Measurements from ENCODE around the gene CTDP1. TPM values are rescaled to one million over a fixed set of nuclear protein-coding genes. Genes with fewer than 3 reads are reported as not detected.

The CTDP1 gene
- total RNA-seq, 1 donor from 2014 or later, result 23.3 TPM

DNA sequence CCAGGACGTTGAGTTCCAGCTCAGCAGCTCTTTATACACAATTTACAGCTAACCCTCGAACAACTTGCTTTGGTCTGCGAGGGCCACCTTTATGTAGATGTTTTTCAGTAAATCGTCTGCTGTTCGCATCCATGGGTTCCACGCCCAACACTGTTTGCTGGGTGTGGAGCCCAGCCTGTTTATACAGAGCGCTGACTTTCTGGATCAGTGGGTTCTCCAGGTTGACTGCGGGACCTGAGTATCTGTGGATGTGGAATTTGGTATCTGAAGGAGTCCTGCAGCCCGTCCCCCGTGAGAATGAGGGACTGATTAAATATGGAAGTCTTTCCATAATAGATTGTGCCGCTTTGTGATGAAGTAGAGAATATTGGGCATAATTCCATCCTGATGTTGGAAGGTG lies 2.9 kb downstream of the CTDP1 start:
- Histone ChIP-seq H3K36me3 (no peaks in the 10 kb centered on the region), H3K4me1 (peaks cover 35% of the 10 kb centered on the region), H3K27me3 (no peaks in the 10 kb centered on the region), H3K4me3 (no peak overlapping the region), H3K27ac (no peak overlapping the region), H3K9me3 (no peaks in the 10 kb centered on the region)
- intact Hi-C loops (cut with DNase I), result no loop called here
- TF ChIP-seq, protein P1, sequence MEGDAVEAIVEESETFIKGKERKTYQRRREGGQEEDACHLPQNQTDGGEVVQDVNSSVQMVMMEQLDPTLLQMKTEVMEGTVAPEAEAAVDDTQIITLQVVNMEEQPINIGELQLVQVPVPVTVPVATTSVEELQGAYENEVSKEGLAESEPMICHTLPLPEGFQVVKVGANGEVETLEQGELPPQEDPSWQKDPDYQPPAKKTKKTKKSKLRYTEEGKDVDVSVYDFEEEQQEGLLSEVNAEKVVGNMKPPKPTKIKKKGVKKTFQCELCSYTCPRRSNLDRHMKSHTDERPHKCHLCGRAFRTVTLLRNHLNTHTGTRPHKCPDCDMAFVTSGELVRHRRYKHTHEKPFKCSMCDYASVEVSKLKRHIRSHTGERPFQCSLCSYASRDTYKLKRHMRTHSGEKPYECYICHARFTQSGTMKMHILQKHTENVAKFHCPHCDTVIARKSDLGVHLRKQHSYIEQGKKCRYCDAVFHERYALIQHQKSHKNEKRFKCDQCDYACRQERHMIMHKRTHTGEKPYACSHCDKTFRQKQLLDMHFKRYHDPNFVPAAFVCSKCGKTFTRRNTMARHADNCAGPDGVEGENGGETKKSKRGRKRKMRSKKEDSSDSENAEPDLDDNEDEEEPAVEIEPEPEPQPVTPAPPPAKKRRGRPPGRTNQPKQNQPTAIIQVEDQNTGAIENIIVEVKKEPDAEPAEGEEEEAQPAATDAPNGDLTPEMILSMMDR (IDR thresholded peaks at IDR 0.05), result no peak
- TF ChIP-seq POLR2A (IDR thresholded peaks at IDR 0.05), result no peak
- DNase-seq (ENCODE audit: extremely low spot score in 2 of 2), result no peak

DNA sequence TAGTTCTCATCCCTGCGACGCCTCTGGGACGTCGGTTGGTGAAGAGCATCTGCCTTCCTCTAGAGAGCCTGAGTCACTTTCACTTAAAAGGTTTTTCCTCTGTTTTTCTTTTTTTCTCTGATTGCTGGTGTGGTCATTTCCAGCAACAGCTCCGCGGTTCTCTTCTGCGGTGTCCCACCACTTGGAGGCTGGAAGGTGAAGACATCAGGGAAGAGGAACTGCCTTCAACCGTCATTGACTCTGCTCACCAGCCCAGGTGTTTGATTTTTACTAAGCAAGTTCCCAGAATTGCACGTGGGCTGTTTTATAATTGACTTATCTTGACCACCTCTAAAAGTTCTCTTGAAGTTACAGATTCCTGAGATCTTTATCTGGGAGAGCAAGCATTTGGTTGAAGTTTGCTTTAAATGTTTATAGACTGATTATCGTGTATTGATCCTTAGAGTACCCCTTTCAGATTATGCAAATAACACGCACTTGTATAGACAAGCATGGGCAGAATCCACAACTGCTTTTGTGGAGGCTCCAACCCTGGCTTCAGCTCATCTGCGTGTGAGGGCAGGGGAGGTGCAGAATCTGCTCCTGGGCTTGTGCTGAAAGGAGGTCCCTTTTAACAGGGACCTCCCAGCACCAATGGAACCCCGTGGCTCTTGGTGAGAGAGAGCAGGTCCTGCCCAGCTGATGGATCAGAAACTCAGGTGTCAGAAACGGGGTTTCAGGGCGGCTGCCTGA lies 3.5 kb downstream of the CTDP1 start:
- no peak for DNase-seq (ENCODE audit: extremely low spot score in 2 of 2)
- no peaks in the 10 kb centered on the region for H3K9me3 ChIP-seq
- intact Hi-C loops (cut with DNase I), result no loop called here
- no peaks in the 10 kb centered on the region for H3K27me3 ChIP-seq
- no peaks in the 10 kb centered on the region for H3K36me3 ChIP-seq
- peaks cover 29% of the 10 kb centered on the region for H3K4me1 ChIP-seq
- no peak overlapping the region for H3K27ac ChIP-seq
- H3K4me3 ChIP-seq, result no peak overlapping the region
- no peak for TF ChIP-seq POLR2A (IDR thresholded peaks at IDR 0.05)
- no peak for TF ChIP-seq POLR2AphosphoS5 (IDR thresholded peaks at IDR 0.05; ENCODE audit: insufficient read depth in 1 of 2, low read depth in 1 of 2)

- no peak overlapping the region for H3K27ac ChIP-seq
- TF ChIP-seq POLR2A (IDR thresholded peaks at IDR 0.05) (no peak), POLR2AphosphoS5 (IDR thresholded peaks at IDR 0.05; ENCODE audit: insufficient read depth in 1 of 2, low read depth in 1 of 2) (no peak)
- TF ChIP-seq, protein P1 (IDR thresholded peaks at IDR 0.05), result no peak
- no peak for DNase-seq (ENCODE audit: extremely low spot score in 2 of 2)
- H3K27me3 ChIP-seq, result no peaks in the 10 kb centered on the region
- intact Hi-C loops (cut with DNase I), result no loop called here
- H3K9me3 ChIP-seq, result no peaks in the 10 kb centered on the region
- H3K4me3 ChIP-seq, result no peak overlapping the region
- no peaks in the 10 kb centered on the region for H3K36me3 ChIP-seq
- peaks cover 23% of the 10 kb centered on the region for H3K4me1 ChIP-seq
Measured at GRCh38 chr18:79683626-79684282, 4.2 kb downstream of the CTDP1 start.

GRCh38 chr18:79684283-79684631 lies 4.7 kb downstream of the CTDP1 start:
- H3K27ac ChIP-seq, result no peak overlapping the region
- no peaks in the 10 kb centered on the region for H3K27me3 ChIP-seq
- H3K4me3 ChIP-seq, result no peak overlapping the region
- H3K4me1 ChIP-seq, result peaks cover 23% of the 10 kb centered on the region
- no peak for TF ChIP-seq POLR2A (IDR thresholded peaks at IDR 0.05)
- no peak for TF ChIP-seq POLR2AphosphoS5 (IDR thresholded peaks at IDR 0.05; ENCODE audit: insufficient read depth in 1 of 2, low read depth in 1 of 2)
- TF ChIP-seq, protein P1 (IDR thresholded peaks at IDR 0.05), result no peak
- DNase-seq (ENCODE audit: extremely low spot score in 2 of 2), result no peak
- no peaks in the 10 kb centered on the region for H3K36me3 ChIP-seq
- intact Hi-C loops (cut with DNase I), result no loop called here
- H3K9me3 ChIP-seq, result no peaks in the 10 kb centered on the region

DNA sequence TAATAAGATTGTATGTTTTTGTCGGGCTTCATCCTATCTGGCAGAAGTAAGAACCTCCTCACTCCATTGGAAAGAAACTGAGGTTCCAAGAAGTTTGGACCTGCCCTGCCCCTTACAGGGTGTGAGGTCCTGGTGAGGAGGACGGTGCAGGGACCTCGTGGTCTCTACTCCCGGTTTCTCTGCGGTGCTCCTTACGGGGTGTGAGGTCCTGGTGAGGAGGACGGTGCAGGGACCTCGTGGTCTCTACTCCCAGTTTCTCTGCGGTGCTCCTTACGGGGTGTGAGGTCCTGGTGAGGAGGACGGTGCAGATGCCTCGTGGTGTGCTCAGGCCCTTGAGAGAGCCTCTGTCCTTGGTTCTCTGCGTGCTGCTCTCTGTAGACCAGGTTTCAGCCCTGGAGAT lies 5.2 kb downstream of the CTDP1 start:
- no peak overlapping the region for H3K4me3 ChIP-seq
- DNase-seq (ENCODE audit: extremely low spot score in 2 of 2), result no peak

More for the DNA sequence above, 5.2 kb downstream of the CTDP1 start:
- intact Hi-C loops (cut with DNase I), result no loop called here
- Histone ChIP-seq H3K36me3 (no peaks in the 10 kb centered on the region), H3K9me3 (no peaks in the 10 kb centered on the region), H3K27ac (no peak overlapping the region), H3K4me1 (peaks cover 23% of the 10 kb centered on the region), H3K27me3 (no peaks in the 10 kb centered on the region)
- TF ChIP-seq, protein P1 (IDR thresholded peaks at IDR 0.05), result no peak
- TF ChIP-seq POLR2AphosphoS5 (IDR thresholded peaks at IDR 0.05; ENCODE audit: insufficient read depth in 1 of 2, low read depth in 1 of 2), result no peak
- TF ChIP-seq POLR2A (IDR thresholded peaks at IDR 0.05), result no peak
